ENCODE measurements around the gene RUFY4. TPM values are rescaled to one million over a fixed set of nuclear protein-coding genes. Genes with fewer than 3 reads are reported as not detected.

Gene RUFY4
- total RNA-seq, 1 donor from 2014 or later = not detected

GRCh38 chr2:218129458-218130135 lies 60.5 kb downstream of the RUFY4 start:
- Mint-ChIP-seq H3K27me3 (ENCODE audit: unreplicated experiment) (peaks cover 59% of the 10 kb centered on the region), H3K4me1 (ENCODE audit: unreplicated experiment) (no peaks in the 10 kb centered on the region), H3K27ac (ENCODE audit: unreplicated experiment) (no peak overlapping the region), H3K4me3 (ENCODE audit: unreplicated experiment) (no peak overlapping the region), H3K9me3 (ENCODE audit: unreplicated experiment) (no peaks in the 10 kb centered on the region), H3K36me3 (ENCODE audit: unreplicated experiment) (no peaks in the 10 kb centered on the region)
- DNase-seq (ENCODE audit: extremely low spot score, unreplicated experiment) = no peak
- no peak for TF ChIP-seq CTCF (IDR thresholded peaks at IDR 0.05)

GRCh38 chr2:218130377-218130776 lies 61.3 kb downstream of the RUFY4 start:
- no peak for TF ChIP-seq CTCF (IDR thresholded peaks at IDR 0.05)
- no peaks in the 10 kb centered on the region for H3K36me3 Mint-ChIP-seq (ENCODE audit: unreplicated experiment)
- no peak overlapping the region for H3K4me3 Mint-ChIP-seq (ENCODE audit: unreplicated experiment)
- H3K9me3 Mint-ChIP-seq (ENCODE audit: unreplicated experiment) = no peaks in the 10 kb centered on the region
- H3K27ac Mint-ChIP-seq (ENCODE audit: unreplicated experiment) = no peak overlapping the region
- peaks cover 56% of the 10 kb centered on the region for H3K27me3 Mint-ChIP-seq (ENCODE audit: unreplicated experiment)
- no peak for DNase-seq (ENCODE audit: extremely low spot score, unreplicated experiment)
- H3K4me1 Mint-ChIP-seq (ENCODE audit: unreplicated experiment) = no peaks in the 10 kb centered on the region

- H3K4me1 Mint-ChIP-seq (ENCODE audit: unreplicated experiment) = no peaks in the 10 kb centered on the region
- H3K27ac Mint-ChIP-seq (ENCODE audit: unreplicated experiment) = no peak overlapping the region
- no peaks in the 10 kb centered on the region for H3K9me3 Mint-ChIP-seq (ENCODE audit: unreplicated experiment)
- no peak for DNase-seq (ENCODE audit: extremely low spot score, unreplicated experiment)
- no peak overlapping the region for H3K4me3 Mint-ChIP-seq (ENCODE audit: unreplicated experiment)
- TF ChIP-seq CTCF (IDR thresholded peaks at IDR 0.05) = no peak
- H3K36me3 Mint-ChIP-seq (ENCODE audit: unreplicated experiment) = no peaks in the 10 kb centered on the region
- H3K27me3 Mint-ChIP-seq (ENCODE audit: unreplicated experiment) = peaks cover 56% of the 10 kb centered on the region
These were observed 61.8 kb downstream of the RUFY4 start for GRCh38 chr2:218130822-218131221.

- no peaks in the 10 kb centered on the region for H3K4me1 Mint-ChIP-seq (ENCODE audit: unreplicated experiment)
- no peak overlapping the region for H3K4me3 Mint-ChIP-seq (ENCODE audit: unreplicated experiment)
- no peak overlapping the region for H3K27ac Mint-ChIP-seq (ENCODE audit: unreplicated experiment)
- no peak for DNase-seq (ENCODE audit: extremely low spot score, unreplicated experiment)
- TF ChIP-seq CTCF (IDR thresholded peaks at IDR 0.05) = no peak
- H3K9me3 Mint-ChIP-seq (ENCODE audit: unreplicated experiment) = no peaks in the 10 kb centered on the region
- H3K27me3 Mint-ChIP-seq (ENCODE audit: unreplicated experiment) = peaks cover 79% of the 10 kb centered on the region
- H3K36me3 Mint-ChIP-seq (ENCODE audit: unreplicated experiment) = no peaks in the 10 kb centered on the region
These were observed 68.5 kb downstream of the RUFY4 start for GRCh38 chr2:218137514-218137913.

- no peaks in the 10 kb centered on the region for H3K36me3 Mint-ChIP-seq (ENCODE audit: unreplicated experiment)
- H3K27me3 Mint-ChIP-seq (ENCODE audit: unreplicated experiment) = peaks cover 79% of the 10 kb centered on the region
These were observed 69.0 kb downstream of the RUFY4 start for GRCh38 chr2:218138047-218138446.

More at GRCh38 chr2:218138047-218138446, 69.0 kb downstream of the RUFY4 start:
- Mint-ChIP-seq H3K4me3 (ENCODE audit: unreplicated experiment) (no peak overlapping the region), H3K27ac (ENCODE audit: unreplicated experiment) (no peak overlapping the region), H3K4me1 (ENCODE audit: unreplicated experiment) (no peaks in the 10 kb centered on the region), H3K9me3 (ENCODE audit: unreplicated experiment) (no peaks in the 10 kb centered on the region)
- TF ChIP-seq CTCF (IDR thresholded peaks at IDR 0.05) = no peak
- no peak for DNase-seq (ENCODE audit: extremely low spot score, unreplicated experiment)

Other genes with a start within 250 kb of the RUFY4 start
- gene TNS1, start 66.3 kb upstream of the RUFY4 start, total RNA-seq = 80.8 and 82.5 TPM in 2 replicates
- not detected in 2 replicates for gene CXCR2, start 56.8 kb downstream of the RUFY4 start, total RNA-seq
- not detected in 2 replicates for gene CXCR1, start 97.7 kb downstream of the RUFY4 start, total RNA-seq
- 265 and 284 TPM in 2 replicates for gene ARPC2, start 147.9 kb downstream of the RUFY4 start, total RNA-seq
- gene GPBAR1, start 191.8 kb downstream of the RUFY4 start, total RNA-seq = not detected in 2 replicates
- gene AAMP, start 200.9 kb downstream of the RUFY4 start, total RNA-seq = 62.9 and 66.3 TPM in 2 replicates
- 43.0 and 45.0 TPM in 2 replicates for gene PNKD, start 201.3 kb downstream of the RUFY4 start, total RNA-seq
- gene TMBIM1, start 223.2 kb downstream of the RUFY4 start, total RNA-seq = 86.4 and 97.4 TPM in 2 replicates